ENCODE data around the gene C1orf167.
A peak's percentile ranks its signal among the peaks of the same experiment; 100 is the strongest.

The C1orf167 gene

DNA sequence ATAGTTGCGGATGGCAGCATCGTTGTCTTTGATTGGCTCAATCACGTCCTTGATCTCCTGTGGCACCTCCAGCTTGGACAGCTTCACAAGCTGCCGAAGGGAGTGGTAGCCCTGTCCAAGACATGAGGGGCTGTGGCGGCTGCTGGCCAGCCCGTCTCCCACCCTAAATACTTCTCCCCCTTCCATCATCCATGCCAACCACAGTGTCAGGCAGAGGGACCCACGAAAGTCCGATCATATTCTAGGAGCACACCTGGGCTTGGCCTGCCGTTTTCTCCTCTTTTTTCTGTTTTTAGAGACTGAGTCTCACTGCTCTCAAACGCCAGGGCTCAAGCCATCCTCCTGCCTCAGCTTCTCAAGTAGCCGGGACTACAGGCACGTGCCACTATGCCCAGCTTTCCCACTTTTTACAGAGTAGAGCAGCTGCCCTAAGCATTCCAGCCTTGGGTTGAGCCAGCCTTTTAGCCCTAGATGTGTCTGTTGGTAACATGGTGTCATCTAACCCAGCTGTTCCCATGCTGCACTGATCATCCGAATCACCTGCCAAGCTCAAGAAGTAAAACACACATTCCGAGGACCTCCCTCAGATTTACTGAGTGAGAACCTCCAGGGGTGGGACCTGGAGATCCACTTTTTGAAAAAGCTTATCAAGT lies 33.4 kb downstream of the C1orf167 start:
- H3K27ac ChIP-seq: peak overlapping the region in 5 of 21 experiments; percentile 14 to 90 (median 51)

DNA sequence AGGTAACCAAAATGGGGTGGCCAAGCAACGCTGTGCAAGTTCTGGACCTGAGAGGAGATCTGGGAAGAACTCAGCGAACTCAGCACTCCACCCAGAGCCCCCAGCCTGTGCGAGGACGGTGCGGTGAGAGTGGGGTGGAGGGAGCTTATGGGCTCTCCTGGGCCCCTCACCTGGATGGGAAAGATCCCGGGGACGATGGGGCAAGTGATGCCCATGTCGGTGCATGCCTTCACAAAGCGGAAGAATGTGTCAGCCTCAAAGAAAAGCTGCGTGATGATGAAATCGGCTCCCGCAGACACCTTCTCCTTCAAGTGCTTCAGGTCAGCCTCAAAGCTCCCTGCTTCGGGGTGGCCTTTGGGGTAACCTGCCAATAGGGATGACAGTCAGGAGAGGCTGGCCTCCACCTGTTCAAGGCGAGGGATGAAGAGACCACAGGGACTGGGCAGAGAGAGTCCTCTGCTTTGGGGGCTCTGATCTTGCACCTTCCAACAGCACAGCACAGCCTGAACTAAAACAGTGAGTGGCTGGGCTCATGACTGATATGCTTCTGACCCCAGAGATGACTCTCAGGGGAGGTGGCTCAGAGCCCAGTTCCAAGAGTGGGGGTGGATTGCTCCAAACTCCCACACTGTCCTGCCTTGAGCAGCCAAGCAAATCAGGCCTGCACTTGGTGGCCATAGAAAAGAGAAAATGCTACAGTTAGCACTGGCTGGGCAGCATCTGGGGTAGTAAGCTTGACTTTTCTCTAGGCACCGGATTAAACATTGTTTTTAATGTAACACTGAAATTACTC lies 34.2 kb downstream of the C1orf167 start:
- Histone ChIP-seq H3K27ac (peak overlapping the region in 6 of 21 experiments; percentile 8 to 90 (median 44)), H3K4me3 (no peak overlapping the region)

More for the DNA sequence above, 33.4 kb downstream of the C1orf167 start:
- H3K4me3 ChIP-seq: no peak overlapping the region

DNA sequence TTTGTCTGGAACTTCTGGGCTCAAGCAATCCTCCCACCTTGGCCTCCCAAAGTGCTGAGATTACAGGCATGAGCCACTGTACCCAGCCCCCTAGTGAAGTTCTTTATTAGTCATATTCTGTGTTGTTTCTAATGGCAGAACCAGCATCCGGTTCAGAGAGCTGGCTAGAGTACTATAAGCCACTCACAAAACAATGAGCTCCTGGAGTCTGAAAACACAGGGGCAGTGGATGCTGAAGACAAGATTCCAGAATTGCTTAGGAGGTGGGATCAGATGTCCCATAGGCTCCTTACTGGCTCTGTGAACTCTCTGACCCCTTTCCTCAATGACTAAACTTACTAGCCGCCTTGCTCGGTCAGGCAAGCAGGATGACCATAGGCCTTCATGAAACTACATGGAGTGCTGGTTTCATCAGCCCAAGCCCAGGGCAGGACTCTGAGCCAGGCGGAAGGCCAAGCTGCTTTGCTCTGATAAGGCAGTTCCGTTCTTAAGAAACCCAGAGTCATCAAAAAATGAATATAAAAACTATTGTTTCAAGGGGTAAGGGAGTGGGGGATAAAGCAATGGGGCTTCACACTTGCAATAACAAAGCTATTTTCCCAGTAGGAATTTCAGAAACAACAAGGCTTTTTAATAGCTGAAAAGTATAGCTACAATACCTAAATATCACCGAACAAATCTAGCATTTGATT lies 35.7 kb downstream of the C1orf167 start:
- Histone ChIP-seq H3K4me3 (no peak overlapping the region), H3K27ac (peak overlapping the region in 3 of 21 experiments; percentile 6 to 35 (median 9))

DNA sequence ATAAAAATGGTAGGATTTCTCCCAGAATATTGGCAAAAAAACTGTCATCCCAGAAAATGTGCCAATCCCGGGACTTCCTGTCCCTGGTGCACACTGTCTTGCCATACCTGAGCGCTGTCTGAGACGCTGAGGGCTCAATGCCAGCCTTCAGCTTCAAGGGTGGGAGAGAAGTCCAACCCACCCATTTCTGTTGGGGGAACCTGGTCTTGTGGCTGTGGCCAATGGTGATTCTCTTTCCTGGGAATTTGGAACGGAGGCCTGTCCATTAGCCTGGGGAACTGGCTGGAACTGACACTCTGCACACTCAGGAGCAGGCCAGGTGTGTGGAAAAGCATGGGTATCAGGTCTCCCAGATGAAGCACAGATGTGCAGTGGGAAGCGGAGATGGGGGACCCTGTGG lies 37.1 kb downstream of the C1orf167 start:
- Histone ChIP-seq H3K4me3 (no peak overlapping the region), H3K27ac (peak overlapping the region in 1 of 21 experiments; percentile 14)

DNA sequence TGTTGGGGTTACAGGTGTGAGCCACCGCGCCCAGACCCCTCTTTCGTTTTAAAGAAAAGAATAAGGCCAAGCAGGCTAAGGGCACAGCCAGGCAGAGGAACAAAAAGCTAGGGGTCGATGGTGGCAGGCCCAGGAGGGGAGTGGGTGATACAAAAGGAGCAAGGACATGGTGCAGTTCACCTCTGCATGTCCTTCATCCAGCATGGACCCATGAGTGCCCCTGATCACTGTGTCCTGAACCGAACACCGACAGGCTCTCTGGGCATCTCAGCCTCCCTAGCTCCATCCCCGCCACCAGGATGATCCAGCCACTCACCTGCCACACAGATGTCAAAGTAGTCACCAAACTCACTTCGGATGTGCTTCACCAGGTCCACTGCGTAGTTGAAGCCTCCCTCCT lies 37.9 kb downstream of the C1orf167 start:
- Histone ChIP-seq H3K4me3 (no peak overlapping the region), H3K27ac (peak overlapping the region in 1 of 21 experiments; percentile 11)

DNA sequence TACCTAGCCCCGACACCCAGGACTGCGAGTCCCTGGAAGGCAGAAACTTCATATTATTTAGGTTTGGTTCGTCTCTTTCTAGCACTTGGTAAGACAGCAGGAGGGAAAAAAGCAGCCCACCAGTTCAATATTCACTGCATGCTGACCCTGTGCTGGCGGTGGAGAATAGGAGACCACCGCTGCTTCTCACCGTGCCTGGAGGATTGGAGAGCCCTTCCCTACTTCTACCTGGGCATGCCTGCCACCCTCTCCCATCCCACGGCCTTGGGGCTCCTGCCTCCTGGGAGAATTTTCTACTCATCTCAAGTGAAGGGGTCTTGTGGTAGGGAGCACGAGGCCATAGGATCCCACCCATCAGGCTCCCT lies 38.4 kb downstream of the C1orf167 start:
- Histone ChIP-seq H3K4me3 (no peak overlapping the region), H3K27ac (peak overlapping the region in 1 of 21 experiments; percentile 11)

DNA sequence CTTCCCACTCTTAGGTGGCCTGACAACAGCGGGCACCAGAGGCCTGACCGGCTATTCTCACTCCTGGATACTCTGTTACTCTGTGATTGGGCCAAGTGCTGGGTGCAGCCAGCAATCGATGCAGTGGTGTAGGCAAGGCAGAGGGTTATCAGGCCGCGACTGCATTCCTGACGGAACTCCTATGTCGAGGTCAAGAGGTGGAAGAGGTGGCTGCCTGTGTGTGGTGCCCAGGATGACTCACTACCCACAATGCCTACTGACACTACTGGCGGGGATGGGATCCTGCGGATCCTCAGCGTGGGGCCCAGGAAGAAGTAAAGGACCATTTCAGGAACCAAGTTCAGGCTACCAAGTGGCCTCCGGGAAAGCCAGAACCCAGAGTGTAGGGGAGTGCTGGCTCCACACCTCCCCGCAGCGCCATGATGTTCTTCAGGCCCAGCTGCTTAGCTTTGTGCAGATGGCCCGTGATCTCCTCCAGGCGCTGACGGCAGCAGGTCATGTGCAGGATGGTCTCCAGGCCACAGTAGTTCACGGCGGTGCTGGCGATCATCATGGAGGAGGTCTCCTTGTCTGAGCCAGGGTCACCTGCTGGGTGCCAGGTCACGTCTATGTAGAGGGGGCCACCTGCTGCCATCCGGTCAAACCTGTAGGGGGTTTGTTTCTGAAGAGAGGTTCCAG lies 38.9 kb downstream of the C1orf167 start:
- Histone ChIP-seq H3K4me3 (no peak overlapping the region), H3K27ac (peak overlapping the region in 1 of 21 experiments; percentile 14)

DNA sequence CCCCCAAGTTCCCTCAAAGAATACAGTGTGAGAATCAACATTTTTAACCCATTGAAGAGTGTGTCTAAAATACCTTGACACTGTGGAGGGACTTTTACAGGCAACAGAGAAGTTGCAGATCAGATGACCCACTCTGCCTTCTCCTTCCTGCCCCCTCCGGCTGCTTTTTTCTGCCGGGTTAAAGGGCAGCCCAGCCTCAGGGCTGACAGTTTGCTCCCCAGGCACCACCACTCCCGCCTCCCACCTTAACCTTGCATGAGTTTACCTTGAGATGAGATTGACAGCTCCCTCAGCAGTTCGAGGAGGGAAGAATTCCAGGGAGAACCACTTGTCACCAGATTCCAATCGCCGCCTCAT lies 40.6 kb downstream of the C1orf167 start:
- peak overlapping the region; percentile 31 to 57 (median 47) for H3K4me3 ChIP-seq

DNA sequence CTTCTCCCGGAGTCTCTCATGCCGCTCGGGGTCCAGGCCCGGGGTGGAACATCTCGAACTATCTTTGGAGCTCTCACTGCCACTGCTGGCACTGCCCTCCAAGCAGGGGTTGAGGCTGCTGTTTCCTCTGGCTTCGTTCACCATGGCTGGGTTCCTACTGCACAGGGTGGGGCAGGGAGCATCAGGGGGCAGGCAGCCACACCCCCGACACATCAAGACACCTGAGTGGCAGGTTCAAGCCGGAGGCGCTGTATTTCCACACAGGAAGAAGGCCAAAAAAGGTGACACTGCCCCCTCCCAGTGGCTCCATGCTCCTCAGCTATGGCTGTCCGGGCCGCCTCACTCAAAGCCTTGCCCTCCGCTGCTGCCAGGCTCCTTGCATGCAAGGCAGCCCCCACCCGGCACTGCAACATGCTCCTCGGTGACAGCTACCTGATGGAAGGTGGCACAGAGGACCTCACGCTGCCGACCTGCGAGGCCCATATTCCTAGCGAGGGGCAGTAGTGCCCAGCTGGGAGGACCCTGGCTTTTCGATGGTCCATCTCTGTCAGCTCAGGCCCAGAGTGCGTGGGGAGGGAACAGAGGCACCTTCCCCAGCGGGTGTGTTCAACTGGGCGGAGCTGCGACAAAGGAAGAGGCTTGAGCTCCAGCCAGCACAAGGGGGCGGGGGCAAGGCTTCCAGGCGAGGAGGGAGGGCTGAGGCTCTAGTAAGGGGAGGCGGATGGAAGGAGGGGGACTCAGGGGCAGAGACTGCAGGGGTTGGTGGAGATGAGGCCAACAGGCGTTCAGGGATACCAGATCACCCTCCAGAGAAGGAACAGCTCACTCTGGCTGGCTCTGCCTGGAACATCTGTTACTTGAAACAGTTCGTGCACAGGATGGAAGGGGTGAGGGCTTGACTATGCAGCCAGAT lies 41.2 kb downstream of the C1orf167 start:
- Histone ChIP-seq H3K27ac (peak overlapping the region; percentile 8 to 99 (median 92)), H3K4me3 (peak overlapping the region; percentile 31 to 57 (median 47))

More for the DNA sequence above, 40.6 kb downstream of the C1orf167 start:
- peak overlapping the region in 19 of 21 experiments; percentile 8 to 99 (median 92) for H3K27ac ChIP-seq

DNA sequence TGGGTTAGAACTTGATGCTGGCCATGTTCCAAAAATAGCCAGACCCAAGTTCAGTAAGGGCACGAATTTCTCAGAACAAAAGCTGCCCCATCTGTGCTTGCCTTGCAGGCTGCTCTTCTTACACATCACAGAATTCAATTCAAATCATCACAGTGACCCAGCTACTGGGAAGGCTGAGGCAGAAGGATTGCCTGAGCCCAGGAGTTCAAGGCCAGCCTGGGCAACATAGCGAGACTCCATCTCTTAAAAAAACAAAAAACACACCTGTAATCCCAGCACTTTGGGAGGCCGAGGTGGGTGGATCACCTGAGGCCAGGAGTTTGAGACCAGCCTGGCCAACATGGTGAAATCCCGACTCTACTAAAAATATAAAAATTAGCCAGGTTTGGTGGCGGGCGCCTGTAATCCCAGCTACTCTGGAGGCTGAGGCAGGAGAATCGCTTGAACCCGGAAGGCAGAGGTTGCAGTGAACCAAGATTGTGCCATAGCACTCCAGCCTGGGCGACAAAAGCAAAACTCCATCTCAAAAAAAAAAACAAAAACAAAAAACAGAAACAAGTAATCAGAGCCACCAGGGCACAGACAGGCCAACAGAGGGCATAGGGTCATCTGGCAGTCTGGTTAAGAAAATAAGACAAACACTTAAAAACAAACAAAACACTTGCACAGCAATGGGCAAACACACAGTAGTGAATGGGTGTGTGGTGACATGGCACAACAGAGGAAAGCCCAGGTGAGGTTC lies 42.1 kb downstream of the C1orf167 start:
- peak overlapping the region in 6 of 7 experiments; percentile 31 to 97 (median 48) for H3K4me3 ChIP-seq

DNA sequence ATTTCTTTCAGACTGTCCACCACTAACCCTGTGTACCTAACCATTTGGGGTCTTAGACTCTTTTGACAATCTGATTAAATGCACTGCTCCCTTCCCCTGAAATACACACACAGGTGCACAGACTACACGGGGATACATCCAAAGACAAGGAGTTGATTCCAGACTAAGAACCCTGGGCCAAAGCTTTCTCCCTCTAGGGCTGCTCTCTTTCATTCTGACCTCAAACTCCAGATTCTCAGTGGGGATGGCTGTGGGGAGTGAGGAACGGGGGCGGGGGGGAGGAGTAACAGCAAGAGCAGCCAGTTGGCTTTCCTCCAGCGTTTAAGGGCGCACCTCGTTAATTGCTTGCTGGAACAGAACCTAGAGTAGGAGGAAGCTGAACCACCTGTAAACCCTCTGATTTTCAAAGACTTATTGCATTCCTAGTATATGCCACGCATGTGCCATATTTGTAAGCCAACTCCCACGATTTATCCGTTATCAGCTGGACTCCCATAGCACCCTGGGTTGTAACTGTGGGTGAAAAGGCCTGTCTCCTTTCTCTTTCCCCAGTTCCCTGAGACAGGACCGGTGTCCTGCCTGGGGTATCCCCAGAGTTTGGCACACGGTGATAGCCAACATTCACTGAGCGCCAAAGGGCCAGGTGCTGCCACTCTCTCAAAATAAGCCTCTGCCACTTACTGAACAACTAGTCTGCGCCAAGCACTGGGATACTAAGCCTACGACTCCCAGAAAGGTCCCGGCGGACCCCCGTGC lies 42.9 kb downstream of the C1orf167 start:
- H3K27ac ChIP-seq: peak overlapping the region; percentile 75 to 99 (median 95)
- H3K4me3 ChIP-seq: peak overlapping the region; percentile 45 to 97 (median 64)

More for the DNA sequence above, 42.1 kb downstream of the C1orf167 start:
- H3K27ac ChIP-seq: peak overlapping the region in 19 of 21 experiments; percentile 64 to 99 (median 95)

DNA sequence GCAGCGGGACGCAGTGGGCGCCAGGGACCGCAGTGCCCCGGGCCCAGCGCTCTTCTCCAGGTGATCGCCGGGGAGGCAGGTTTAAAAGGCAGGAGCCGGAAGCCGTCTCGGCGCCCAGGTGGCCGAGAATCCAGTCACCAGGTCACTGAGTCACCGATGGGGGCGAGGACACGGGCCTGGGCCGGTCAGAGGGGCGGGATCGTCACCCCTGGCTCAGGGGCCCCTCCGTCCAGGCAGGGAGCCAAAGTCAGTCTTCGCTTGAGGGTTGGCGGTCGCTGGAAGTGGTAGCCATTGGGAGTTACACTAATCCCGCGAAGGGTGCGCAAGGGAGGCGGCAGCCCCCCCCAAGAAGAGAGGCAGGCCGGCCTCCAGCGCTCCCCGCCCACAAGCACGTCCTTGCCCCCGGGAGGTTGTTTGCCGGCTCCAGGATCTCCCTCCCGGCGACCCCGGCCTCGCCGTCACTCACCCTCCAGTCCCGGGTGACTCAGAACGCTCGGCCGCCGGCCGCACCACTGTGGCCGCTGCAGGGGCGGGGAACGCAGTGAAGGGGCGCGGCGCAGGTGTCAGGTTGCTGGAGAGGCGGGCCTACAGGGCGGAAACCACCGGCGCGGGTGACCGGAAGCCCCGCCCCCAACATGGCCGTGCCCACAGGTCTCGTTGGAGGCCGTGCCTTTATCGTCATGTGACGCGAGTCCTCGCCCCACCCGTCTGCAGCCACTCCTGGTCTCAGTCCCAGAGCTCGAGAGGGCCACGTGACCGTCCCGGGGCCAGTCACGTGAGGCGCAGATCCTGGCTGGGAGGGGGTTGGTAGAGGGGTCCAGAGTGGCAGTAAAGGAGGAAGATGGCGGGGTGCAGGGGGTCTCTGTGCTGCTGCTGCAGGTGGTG lies 43.7 kb downstream of the C1orf167 start, which contains the start of the genes CLCN6 and MTHFR:
CLCN6 (plus strand) TSS at position 770 of the 885 bp plus-strand sequence; CDS start at position 842, 72 bp downstream.
MTHFR (minus strand) TSS at position 543 of the 885 bp plus-strand sequence. CDS start 2,848 bp downstream, outside the sequence.
- H3K4me3 ChIP-seq: peak within 1 kb of the TSS; percentile 45 to 97 (median 64)
- H3K27ac ChIP-seq: peak within 1 kb of the TSS; percentile 78 to 99 (median 95)

DNA sequence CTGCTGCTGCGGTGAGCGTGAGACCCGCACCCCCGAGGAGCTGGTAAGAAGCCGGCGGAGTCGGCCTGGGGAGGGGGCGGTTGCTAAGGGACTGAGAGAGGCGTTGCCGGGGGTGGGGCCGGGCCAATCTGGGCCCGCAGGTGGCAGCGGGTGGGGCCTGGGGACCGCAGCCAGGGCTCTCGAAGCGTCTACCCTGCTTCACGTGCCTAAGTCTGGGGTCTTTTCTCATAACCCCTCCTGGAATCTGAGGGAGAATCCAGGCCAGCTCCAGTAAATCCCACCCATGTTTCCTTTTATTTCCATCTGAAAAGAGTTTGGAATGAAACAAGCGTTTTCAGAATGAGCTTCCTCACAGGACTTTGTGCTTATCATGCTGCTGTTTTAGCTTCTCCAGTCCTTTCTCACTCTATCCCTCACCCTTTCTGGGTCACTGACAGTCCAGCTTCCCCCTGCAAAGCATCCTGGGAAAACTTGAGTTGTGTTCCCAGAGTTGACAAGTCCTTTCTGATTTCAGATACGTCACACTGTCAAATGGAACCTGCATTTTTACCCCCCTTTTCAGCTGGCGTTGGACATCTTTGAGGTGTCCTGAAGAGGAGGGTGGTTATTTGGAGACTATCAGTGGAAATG lies 44.4 kb downstream of the C1orf167 start:
- peak overlapping the region; percentile 45 to 97 (median 64) for H3K4me3 ChIP-seq
- H3K27ac ChIP-seq: peak overlapping the region; percentile 70 to 99 (median 95)

DNA sequence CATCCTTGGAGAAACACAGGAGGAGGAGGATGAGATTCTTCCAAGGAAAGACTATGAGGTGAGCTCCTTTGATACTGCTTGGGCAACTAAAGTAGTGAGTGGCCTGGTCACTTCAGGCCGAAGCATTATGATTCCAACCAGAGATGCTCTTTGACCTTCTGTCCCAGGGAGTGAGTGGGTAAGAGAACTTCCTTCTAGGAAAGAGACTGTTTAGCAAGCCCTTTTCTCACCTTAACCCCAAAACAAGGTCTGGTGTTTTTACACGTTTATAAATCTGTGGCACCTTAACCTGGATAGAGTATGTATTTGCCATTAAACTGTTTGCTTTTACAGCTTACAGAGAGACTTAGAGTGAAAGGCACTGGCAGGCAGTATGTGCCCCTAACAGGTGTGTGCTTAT lies 45.1 kb downstream of the C1orf167 start:
- peak overlapping the region in 4 of 7 experiments; percentile 57 to 90 (median 76) for H3K4me3 ChIP-seq
- peak overlapping the region in 16 of 21 experiments; percentile 89 to 99 (median 95) for H3K27ac ChIP-seq

DNA sequence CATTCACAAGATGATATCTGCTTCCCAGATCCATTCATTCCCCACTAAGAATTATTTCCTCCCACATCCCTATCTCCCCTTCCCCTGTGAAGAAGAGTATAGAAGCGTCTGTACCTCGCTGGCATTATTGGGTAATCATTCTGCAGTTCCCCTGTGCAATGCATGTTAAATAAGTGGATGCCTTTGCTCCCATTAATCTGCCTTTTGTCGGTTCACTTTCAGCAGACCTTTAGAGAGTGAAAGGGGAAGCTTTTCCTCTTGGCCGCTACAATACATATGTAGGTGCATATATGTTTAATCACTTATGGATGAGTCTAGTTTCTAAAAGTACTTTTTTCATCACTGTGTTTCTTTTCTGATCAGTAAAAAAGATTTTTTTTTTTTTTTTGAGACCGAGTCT lies 51.0 kb downstream of the C1orf167 start:
- H3K27ac ChIP-seq: no peak overlapping the region

More for the DNA sequence above, 51.0 kb downstream of the C1orf167 start:
- H3K4me3 ChIP-seq: no peak overlapping the region

Data from skin epidermis (tissue), 12 donors.